Natural killer cell (primary cell): ENCODE measurements around the gene NDUFV1. TPM values are rescaled to one million over a fixed set of nuclear protein-coding genes. Genes with fewer than 3 reads are reported as not detected.

Source experiments
- ATAC-seq, 3 donors: fragments of 150-1000 bp in 2 of 3; fragments of 200-7000 bp in 1 of 3; cut with Tn5 transposase; 1 replicate in 1 of 3; 2 replicates in 2 of 3; pipeline ENCODE4 v1.10.0; 2021; ENCODE audit warnings: mild to moderate bottlenecking in 2 of 3, moderate library complexity in 2 of 3
- DNase-seq, 2 donors: peaks; one replicate each; pipeline versions ENCODE4 v3.0.0 to v3.0.0-alpha.2; 2013 to 2021; ENCODE audit warnings: mixed read lengths in 1 of 2
- H3K27ac ChIP-seq: one replicate; pipeline ENCODE4 v1.5.1; 2013; ENCODE audit warnings: mild to moderate bottlenecking, low read length
- H3K27me3 ChIP-seq: one replicate; pipeline ENCODE4 v1.6.1; 2013; ENCODE audit warnings: low read length; ENCODE audit not compliant: control insufficient read depth, insufficient read depth
- H3K36me3 ChIP-seq: one replicate; pipeline ENCODE4 v1.6.1; 2013; ENCODE audit warnings: low read length; ENCODE audit not compliant: control insufficient read depth, insufficient read depth
- H3K4me1 ChIP-seq: one replicate; pipeline ENCODE4 v1.6.1; 2013; ENCODE audit warnings: low read length; ENCODE audit not compliant: control insufficient read depth, insufficient read depth
- H3K4me3 ChIP-seq: one replicate; pipeline ENCODE4 v1.5.1; 2013; ENCODE audit warnings: low read length
- H3K9me3 ChIP-seq: one replicate; pipeline ENCODE4 v1.6.1; 2013; ENCODE audit warnings: low read length; ENCODE audit not compliant: control insufficient read depth, insufficient read depth
- H3K27ac Mint-ChIP-seq, 2 donors: one replicate each; pipeline ENCODE4 v1.8.0; 2022; ENCODE audit warnings: mild to moderate bottlenecking in 2 of 2, mixed read lengths in 2 of 2, moderate library complexity in 1 of 2
- H3K27me3 Mint-ChIP-seq, 2 donors: one replicate each; pipeline ENCODE4 v1.8.0; 2022; ENCODE audit warnings: low read depth in 2 of 2, mixed read lengths in 2 of 2
- H3K36me3 Mint-ChIP-seq: one replicate; pipeline ENCODE4 v1.8.0; 2022; ENCODE audit warnings: mixed read lengths
- H3K4me1 Mint-ChIP-seq, 2 donors: one replicate each; pipeline ENCODE4 v1.8.0; 2022; ENCODE audit warnings: mixed read lengths in 2 of 2
- H3K4me3 Mint-ChIP-seq: one replicate; pipeline ENCODE4 v1.8.0; 2022; ENCODE audit warnings: mild to moderate bottlenecking, moderate library complexity, mixed read lengths
- H3K9me3 Mint-ChIP-seq, 2 donors: one replicate each; pipeline ENCODE4 v1.8.0; 2022; ENCODE audit warnings: mixed read lengths in 2 of 2
- CTCF ChIP-seq: fragments of 200-600 bp; IDR thresholded peaks from one replicate; pipeline ENCODE4 v1.8.0; 2022; ENCODE audit warnings: antibody characterized with exemption
- WGBS: methylation state at CpG from one replicate; pipeline ENCODE4 v1.1.7; 2013; ENCODE audit warnings: missing lambda C conversion rate; ENCODE audit not compliant: insufficient coverage; 5-methylcytosine and 5-hydroxymethylcytosine counted together
- intact Hi-C: fragments of 100-400 bp; cut with micrococcal nuclease; formaldehyde crosslinking; loops from one replicate; pipeline ENCODE4 v1.14.2; 2022
- total RNA-seq, 4 donors: library from RNA; stranded (reverse); fragments of 120-200 nt in 1 of 4; gene quantifications; one replicate each; pipeline versions ENCODE4 v1.2.3 to v1.2.4, GENCODE V29; 2013 to 2022

Gene NDUFV1
- total RNA-seq, 3 donors from 2014 or later (not counting 1 experiment from before 2014, with no cell fraction given), result 346 to 393 (median 360) TPM

- H3K4me1 Mint-ChIP-seq, result peaks cover 15 to 46% of the 10 kb centered on the region in 2 donors
- ATAC-seq (no peak), DNase-seq (no peak)
- no peaks in the 10 kb centered on the region for H3K9me3 Mint-ChIP-seq
- Histone ChIP-seq H3K4me3 (no peak overlapping the region), H3K36me3 (peaks cover 51% of the 10 kb centered on the region), H3K9me3 (no peaks in the 10 kb centered on the region), H3K27ac (peak overlapping the region; percentile 100), H3K4me1 (peaks cover 56% of the 10 kb centered on the region), H3K27me3 (no peaks in the 10 kb centered on the region)
- intact Hi-C loops, result loop anchor here (10.0 kb wide), 1 partner anchor 108 kb away; the partner anchor contains the start of genes CDK2AP2 and PITPNM1
- no peak overlapping the region for H3K4me3 Mint-ChIP-seq
- no peaks in the 10 kb centered on the region for H3K27me3 Mint-ChIP-seq
- H3K36me3 Mint-ChIP-seq, result no peaks in the 10 kb centered on the region
- TF ChIP-seq CTCF, result no peak
- WGBS, result 97% methylated on average over 13 of the region's 13 CpGs
- peak overlapping the region; percentile 96 to 99 for H3K27ac Mint-ChIP-seq
Observed at GRCh38 chr11:67612751-67613150, 6.0 kb downstream of the NDUFV1 start.

GRCh38 chr11:67613313-67613959 lies 6.7 kb downstream of the NDUFV1 start:
- peak in 1 of 2 donors; percentile 21 for DNase-seq
- Mint-ChIP-seq H3K4me3 (peak overlapping the region; percentile 82), H3K36me3 (no peaks in the 10 kb centered on the region), H3K27ac (peak overlapping the region; percentile 96 to 99), H3K4me1 (peaks cover 15 to 46% of the 10 kb centered on the region in 2 donors), H3K27me3 (no peaks in the 10 kb centered on the region), H3K9me3 (no peaks in the 10 kb centered on the region)
- peaks cover 49% of the 10 kb centered on the region for H3K4me1 ChIP-seq
- intact Hi-C loops, result loop anchor here (10.0 kb wide), 1 partner anchor 109 kb away; the partner anchor contains the start of genes CDK2AP2 and PITPNM1
- TF ChIP-seq CTCF, result no peak
- H3K27me3 ChIP-seq, result no peaks in the 10 kb centered on the region
- no peaks in the 10 kb centered on the region for H3K9me3 ChIP-seq
- peak overlapping the region; percentile 44 for H3K4me3 ChIP-seq
- peaks cover 49% of the 10 kb centered on the region for H3K36me3 ChIP-seq
- 74% methylated on average over 15 of the region's 17 CpGs for WGBS
- no peak for ATAC-seq
- H3K27ac ChIP-seq, result peak overlapping the region; percentile 100

- H3K27ac Mint-ChIP-seq, result peak overlapping the region; percentile 96 to 99
- H3K27me3 ChIP-seq, result no peaks in the 10 kb centered on the region
- peak overlapping the region; percentile 100 for H3K27ac ChIP-seq
- H3K36me3 Mint-ChIP-seq, result no peaks in the 10 kb centered on the region
- intact Hi-C loops, result loop anchor here (2.0 to 10.0 kb wide), 3 partner anchors 15 to 109 kb away; partner anchors contain the start of genes CDK2AP2, GSTP1, NUDT8 and PITPNM1
- peaks cover 49% of the 10 kb centered on the region for H3K4me1 ChIP-seq
- ATAC-seq, result peak; percentile 86 to 94 (median 90)
- H3K36me3 ChIP-seq, result peaks cover 42% of the 10 kb centered on the region
- peak overlapping the region; percentile 44 for H3K4me3 ChIP-seq
- no peaks in the 10 kb centered on the region for H3K9me3 ChIP-seq
- H3K27me3 Mint-ChIP-seq, result no peaks in the 10 kb centered on the region
- TF ChIP-seq CTCF, result peak; percentile 54
- H3K4me1 Mint-ChIP-seq, result peaks cover 15 to 46% of the 10 kb centered on the region in 2 donors
- peak; percentile 88 to 95 for DNase-seq
- H3K9me3 Mint-ChIP-seq, result no peaks in the 10 kb centered on the region
- peak overlapping the region; percentile 82 for H3K4me3 Mint-ChIP-seq
- WGBS, result 9% methylated on average over 23 of the region's 23 CpGs
Observed at GRCh38 chr11:67613960-67614715, 7.4 kb downstream of the NDUFV1 start.
